Tibial nerve (tissue), 4 donors: Measurements from ENCODE around the gene HNRNPUL1. TPM values are rescaled to one million over a fixed set of nuclear protein-coding genes. Genes with fewer than 3 reads are reported as not detected.
A peak's percentile ranks its signal among the peaks of the same experiment; 100 is the strongest.
"Not testable (repeated sequence)": the region's sequence is repeated elsewhere in the genome, so short reads cannot be mapped to it uniquely, and the experiment has no call there.

ENCODE experiments used
- DNase-seq, 2 donors: peaks; one replicate each; pipeline ENCODE4 v3.0.0-alpha.2; 2019; ENCODE audit warnings: low spot score in 2 of 2
- H3K27ac ChIP-seq, 4 donors: fragments of 200-600 bp; sonication (generic) in 3 of 4; one replicate each; pipeline ENCODE4 v1.5.1; 2017 to 2019; ENCODE audit warnings: mild to moderate bottlenecking in 1 of 4
- H3K27me3 ChIP-seq, 2 donors: fragments of 200-600 bp; sonication (generic) in 1 of 2; one replicate each; pipeline versions ENCODE4 v1.5.1 to v1.6.0; 2017 to 2019
- H3K36me3 ChIP-seq, 3 donors: fragments of 200-600 bp; sonication (generic); one replicate each; pipeline ENCODE4 v1.5.1; 2018 to 2019
- H3K4me1 ChIP-seq, 4 donors: fragments of 200-600 bp; sonication (generic) in 3 of 4; one replicate each; pipeline ENCODE4 v1.5.1; 2017 to 2019
- H3K4me3 ChIP-seq, 4 donors: fragments of 200-600 bp; sonication (generic) in 3 of 4; one replicate each; pipeline ENCODE4 v1.5.1; 2017 to 2019; ENCODE audit warnings: mild to moderate bottlenecking in 1 of 4, moderate library complexity in 1 of 4
- H3K9me3 ChIP-seq, 4 donors: fragments of 200-600 bp; sonication (generic) in 3 of 4; one replicate each; pipeline ENCODE4 v1.5.1; 2017 to 2019
- EP300 ChIP-seq, 2 donors: sonication (generic); formaldehyde crosslinking; IDR thresholded peaks; one replicate each; pipeline ENCODE4 v1.6.1; 2017; ENCODE audit warnings: antibody characterized with exemption in 2 of 2, mild to moderate bottlenecking in 1 of 2
- POLR2A ChIP-seq, 2 donors: fragments of 450-650 bp; IDR thresholded peaks; one replicate each; pipeline ENCODE4 v1.6.1; 2017; ENCODE audit warnings: antibody characterized with exemption in 2 of 2, mild to moderate bottlenecking in 2 of 2, moderate library complexity in 2 of 2
- WGBS, 2 donors: methylation state at CpG; one replicate each; pipeline ENCODE4 v1.1.5; 2018; 5-methylcytosine and 5-hydroxymethylcytosine counted together
- total RNA-seq, 4 donors: library from RNA; depleted of rRNA; stranded (reverse); fragments of >200 nt; gene quantifications; one replicate each; pipeline ENCODE4 v1.1.0, GENCODE V29; 2016
- TF ChIP-seq, protein P1 (sequence below), 5 experiments: fragments of 200-600 bp in 3 of 5; fragments of 450-650 bp in 2 of 5; sonication (generic) in 3 of 5; IDR thresholded peaks; one replicate each; pipeline ENCODE4 v1.5.1; 2016 to 2019; ENCODE audit warnings: antibody characterized with exemption in 5 of 5, mild to moderate bottlenecking in 3 of 5, moderate library complexity in 2 of 5

Gene HNRNPUL1
- total RNA-seq, 4 donors from 2014 or later, result 136 to 163 (median 146) TPM

DNA sequence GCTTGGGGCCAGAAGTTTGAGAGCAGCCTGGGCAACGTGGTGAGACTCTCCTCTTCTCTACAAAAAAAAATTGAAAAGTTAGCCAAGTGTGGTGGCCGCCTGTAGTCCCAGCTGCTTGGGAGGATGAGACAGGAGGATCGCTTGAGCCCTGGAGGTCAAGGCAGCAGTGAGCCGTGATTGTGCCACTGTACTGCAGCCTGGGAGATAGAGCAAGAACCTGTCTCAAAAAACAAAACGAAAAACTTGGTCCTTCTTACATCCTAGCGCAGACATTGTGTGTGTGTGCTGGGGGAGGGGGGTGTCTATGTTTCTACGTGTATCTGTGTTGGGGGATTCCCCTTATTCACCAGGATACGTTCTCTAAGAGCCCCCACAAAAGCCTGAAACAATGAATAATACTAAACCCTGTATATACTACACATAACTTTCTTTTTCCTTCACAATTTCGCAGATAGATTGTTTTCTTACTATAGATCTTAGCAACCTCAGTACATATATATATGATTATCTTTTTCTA lies 37.2 kb upstream of the HNRNPUL1 start:
- Histone ChIP-seq H3K27me3 (no peaks in the 10 kb centered on the region), H3K4me1 (peaks cover 0 to 63% (median 30%) of the 10 kb centered on the region in 4 donors), H3K9me3 (no peaks in the 10 kb centered on the region), H3K4me3 (peak overlapping the region; percentile 29 to 58 (median 42)), H3K36me3 (peaks cover 0 to 17% (median 0%) of the 10 kb centered on the region in 3 donors), H3K27ac (peak overlapping the region; percentile 71 to 98 (median 93))
- WGBS, 2 donors, result 63 to 68% methylated on average over 9 of the region's 9 CpGs
- no peak for TF ChIP-seq POLR2A (IDR thresholded peaks at IDR 0.05)
- no peak for TF ChIP-seq EP300 (IDR thresholded peaks at IDR 0.05)
- TF ChIP-seq, protein P1, sequence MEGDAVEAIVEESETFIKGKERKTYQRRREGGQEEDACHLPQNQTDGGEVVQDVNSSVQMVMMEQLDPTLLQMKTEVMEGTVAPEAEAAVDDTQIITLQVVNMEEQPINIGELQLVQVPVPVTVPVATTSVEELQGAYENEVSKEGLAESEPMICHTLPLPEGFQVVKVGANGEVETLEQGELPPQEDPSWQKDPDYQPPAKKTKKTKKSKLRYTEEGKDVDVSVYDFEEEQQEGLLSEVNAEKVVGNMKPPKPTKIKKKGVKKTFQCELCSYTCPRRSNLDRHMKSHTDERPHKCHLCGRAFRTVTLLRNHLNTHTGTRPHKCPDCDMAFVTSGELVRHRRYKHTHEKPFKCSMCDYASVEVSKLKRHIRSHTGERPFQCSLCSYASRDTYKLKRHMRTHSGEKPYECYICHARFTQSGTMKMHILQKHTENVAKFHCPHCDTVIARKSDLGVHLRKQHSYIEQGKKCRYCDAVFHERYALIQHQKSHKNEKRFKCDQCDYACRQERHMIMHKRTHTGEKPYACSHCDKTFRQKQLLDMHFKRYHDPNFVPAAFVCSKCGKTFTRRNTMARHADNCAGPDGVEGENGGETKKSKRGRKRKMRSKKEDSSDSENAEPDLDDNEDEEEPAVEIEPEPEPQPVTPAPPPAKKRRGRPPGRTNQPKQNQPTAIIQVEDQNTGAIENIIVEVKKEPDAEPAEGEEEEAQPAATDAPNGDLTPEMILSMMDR (IDR thresholded peaks at IDR 0.05), result no peak
- no peak for DNase-seq

- WGBS, 2 donors, result 82 to 89% methylated on average over 3 of the region's 3 CpGs
- H3K4me1 ChIP-seq, result peaks cover 0 to 49% (median 24%) of the 10 kb centered on the region in 4 donors
These were observed 35.7 kb upstream of the HNRNPUL1 start for GRCh38 chr19:41228486-41228885.

GRCh38 chr19:41229338-41229737 lies 34.8 kb upstream of the HNRNPUL1 start:
- H3K4me3 ChIP-seq, DNase-seq, H3K9me3 ChIP-seq, H3K27me3 ChIP-seq: not testable (repeated sequence)
- peaks cover 0 to 35% (median 0%) of the 10 kb centered on the region in 3 donors for H3K36me3 ChIP-seq
- peak overlapping the region in 2 of 4 donors; percentile 36 to 41 for H3K27ac ChIP-seq
- peaks cover 0 to 40% (median 20%) of the 10 kb centered on the region in 4 donors for H3K4me1 ChIP-seq
- WGBS, 2 donors, result 73 to 74% methylated on average over 5 of the region's 5 CpGs

More at GRCh38 chr19:41228486-41228885, 35.7 kb upstream of the HNRNPUL1 start:
- peak in 1 of 2 donors; percentile 15 for TF ChIP-seq EP300 (IDR thresholded peaks at IDR 0.05)
- TF ChIP-seq, protein P1 (IDR thresholded peaks at IDR 0.05), result no peak
- no peak for DNase-seq
- no peak overlapping the region for H3K27ac ChIP-seq
- H3K36me3 ChIP-seq, result peaks cover 0 to 26% (median 0%) of the 10 kb centered on the region in 3 donors
- no peaks in the 10 kb centered on the region for H3K9me3 ChIP-seq
- no peaks in the 10 kb centered on the region for H3K27me3 ChIP-seq
- no peak overlapping the region for H3K4me3 ChIP-seq

DNA sequence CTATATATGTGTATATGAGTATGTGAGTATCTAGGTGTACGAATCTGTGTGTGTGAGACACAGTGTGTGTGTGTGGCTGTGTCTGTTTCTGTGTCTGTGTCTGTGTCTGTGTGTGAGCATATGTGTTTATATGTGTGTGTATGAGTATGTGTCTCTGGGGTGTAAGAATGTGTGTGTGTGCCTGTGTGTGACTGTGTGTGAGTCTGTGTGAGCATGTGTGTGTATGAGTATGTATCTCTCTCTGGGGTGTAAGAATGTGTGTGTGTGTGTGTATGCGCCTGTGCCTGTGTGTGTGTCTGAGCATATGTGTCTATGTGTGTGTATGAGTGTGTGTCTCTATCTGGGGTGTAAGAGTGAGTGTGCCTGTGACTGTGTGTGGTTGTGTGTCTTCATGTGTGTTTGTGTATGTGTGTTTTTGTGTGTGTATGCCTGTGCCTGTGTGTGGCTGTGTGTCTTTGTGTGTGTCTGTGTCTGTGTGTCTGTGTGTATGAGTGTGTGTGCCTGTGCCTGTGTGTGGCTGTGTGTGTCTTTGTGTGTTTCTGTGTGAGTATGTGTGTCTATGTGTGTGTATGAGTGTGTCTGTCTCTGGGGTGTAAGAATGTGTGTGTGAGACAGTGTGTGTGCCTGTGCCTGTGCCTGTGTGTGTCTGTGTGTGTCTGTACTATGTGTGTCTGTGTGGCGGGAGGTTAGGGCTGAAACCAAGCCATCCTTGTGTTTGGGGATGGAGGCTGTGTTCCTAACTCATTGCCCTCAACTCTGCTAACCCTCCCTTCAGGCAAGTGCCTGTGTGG lies 33.9 kb upstream of the HNRNPUL1 start:
- H3K4me1 ChIP-seq, result peaks cover 0 to 31% (median 18%) of the 10 kb centered on the region in 4 donors
- H3K9me3 ChIP-seq, result no peaks in the 10 kb centered on the region
- 91 to 94% methylated on average over 3 of the region's 3 CpGs for WGBS, 2 donors
- TF ChIP-seq EP300 (IDR thresholded peaks at IDR 0.05) (no peak), POLR2A (IDR thresholded peaks at IDR 0.05) (no peak)
- TF ChIP-seq, protein P1 (IDR thresholded peaks at IDR 0.05), result no peak
- peaks cover 0 to 44% (median 0%) of the 10 kb centered on the region in 3 donors for H3K36me3 ChIP-seq
- no peak for DNase-seq
- no peaks in the 10 kb centered on the region for H3K27me3 ChIP-seq
- H3K27ac ChIP-seq, result peak overlapping the region in 1 of 4 donors; percentile 22
- no peak overlapping the region for H3K4me3 ChIP-seq

DNA sequence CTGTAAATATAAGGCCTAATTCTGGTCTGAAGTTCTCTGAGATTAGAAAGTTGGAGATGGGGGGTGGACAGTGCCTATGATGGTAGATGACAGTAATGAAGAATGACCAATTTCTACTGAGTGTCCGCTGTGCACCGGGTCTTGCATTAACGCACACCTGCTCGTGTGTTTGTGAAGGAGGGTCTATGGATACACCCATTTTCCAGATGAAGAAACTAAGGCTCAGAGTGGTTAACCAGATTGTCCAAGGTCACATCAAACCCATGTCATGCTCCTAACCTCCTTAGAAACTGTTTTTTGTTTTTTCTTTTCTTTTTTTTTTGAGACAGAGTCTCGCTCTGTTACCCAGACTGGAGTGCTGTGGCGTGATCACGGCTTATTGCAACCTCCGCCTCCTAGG lies 31.5 kb upstream of the HNRNPUL1 start:
- Histone ChIP-seq H3K4me1 (peaks cover 0 to 8% (median 4%) of the 10 kb centered on the region in 4 donors), H3K36me3 (peaks cover 0 to 66% (median 0%) of the 10 kb centered on the region in 3 donors), H3K27me3 (no peaks in the 10 kb centered on the region), H3K4me3 (no peak overlapping the region), H3K27ac (no peak overlapping the region), H3K9me3 (no peaks in the 10 kb centered on the region)
- TF ChIP-seq, protein P1 (IDR thresholded peaks at IDR 0.05), result no peak
- no peak for TF ChIP-seq POLR2A (IDR thresholded peaks at IDR 0.05)
- 87 to 93% methylated on average over 8 of the region's 8 CpGs for WGBS, 2 donors
- DNase-seq, result no peak
